Endothelial cell (in vitro differentiated cells): ENCODE data around the gene MAML2. TPM values are rescaled to one million over a fixed set of nuclear protein-coding genes. Genes with fewer than 3 reads are reported as not detected.

Experiments used
- DNase-seq: peaks from one replicate; pipeline ENCODE4 v3.0.0; 2021; ENCODE audit warnings: low spot score
- H3K27ac Mint-ChIP-seq: one replicate; pipeline ENCODE4 v1.8.0; 2021; ENCODE audit warnings: mixed read lengths, inconsistent platforms; ENCODE audit not compliant: unreplicated experiment
- H3K27me3 Mint-ChIP-seq: one replicate; pipeline ENCODE4 v1.8.0; 2021; ENCODE audit warnings: mild to moderate bottlenecking, moderate library complexity, mixed read lengths, inconsistent platforms; ENCODE audit not compliant: unreplicated experiment
- H3K36me3 Mint-ChIP-seq: one replicate; pipeline ENCODE4 v1.8.0; 2021; ENCODE audit warnings: mild to moderate bottlenecking, low read depth, mixed read lengths, inconsistent platforms; ENCODE audit not compliant: unreplicated experiment
- H3K4me1 Mint-ChIP-seq: one replicate; pipeline ENCODE4 v1.8.0; 2021; ENCODE audit warnings: mild to moderate bottlenecking, mixed read lengths, inconsistent platforms; ENCODE audit not compliant: unreplicated experiment
- H3K4me3 Mint-ChIP-seq: one replicate; pipeline ENCODE4 v1.8.0; 2021; ENCODE audit warnings: mild to moderate bottlenecking, mixed read lengths, inconsistent platforms; ENCODE audit not compliant: unreplicated experiment
- H3K9me3 Mint-ChIP-seq: one replicate; pipeline ENCODE4 v1.8.0; 2021; ENCODE audit warnings: mixed read lengths, inconsistent platforms; ENCODE audit not compliant: unreplicated experiment
- total RNA-seq: library from RNA; stranded (reverse); fragmentation: NEBNext Ultra II Directional; extraction: Animal tissue kit (Norgen Biotek cat#: 25700); gene quantifications from one replicate; pipeline ENCODE4 v1.2.1, GENCODE V29; 2021; ENCODE audit not compliant: unreplicated experiment
- TF ChIP-seq, protein P1 (sequence below): fragments of 200-600 bp; sonication (generic); IDR thresholded peaks from one replicate; pipeline ENCODE4 v1.5.0; 2021; ENCODE audit warnings: antibody characterized with exemption; ENCODE audit not compliant: unreplicated experiment

MAML2 gene
- total RNA-seq, 1 donor from 2014 or later: 6.2 TPM

DNA sequence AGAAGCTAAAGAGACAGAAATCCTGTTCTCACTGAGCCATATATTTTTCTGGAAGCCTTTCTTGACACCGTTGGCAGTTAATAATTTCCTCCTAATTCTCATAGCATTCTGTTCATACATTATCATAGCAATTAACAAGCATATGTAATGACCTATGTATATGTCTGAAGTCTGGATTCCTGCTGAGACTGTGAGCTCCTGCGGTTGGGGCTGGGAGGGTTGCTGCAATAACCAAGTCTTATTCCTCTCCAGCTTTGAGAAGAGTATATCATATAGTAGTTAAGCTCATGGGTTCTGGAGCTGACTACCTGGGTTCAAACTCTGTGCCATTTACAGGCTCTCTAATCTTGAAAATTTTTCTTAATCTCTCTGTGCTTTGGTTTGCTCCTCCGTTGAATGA is 175.2 kb downstream of the MAML2 start:
- Mint-ChIP-seq H3K9me3 (no peaks in the 10 kb centered on the region), H3K4me1 (peaks cover 5% of the 10 kb centered on the region), H3K27me3 (peaks cover 4% of the 10 kb centered on the region), H3K36me3 (no peaks in the 10 kb centered on the region), H3K27ac (no peak overlapping the region), H3K4me3 (no peak overlapping the region)
- TF ChIP-seq, protein P1, sequence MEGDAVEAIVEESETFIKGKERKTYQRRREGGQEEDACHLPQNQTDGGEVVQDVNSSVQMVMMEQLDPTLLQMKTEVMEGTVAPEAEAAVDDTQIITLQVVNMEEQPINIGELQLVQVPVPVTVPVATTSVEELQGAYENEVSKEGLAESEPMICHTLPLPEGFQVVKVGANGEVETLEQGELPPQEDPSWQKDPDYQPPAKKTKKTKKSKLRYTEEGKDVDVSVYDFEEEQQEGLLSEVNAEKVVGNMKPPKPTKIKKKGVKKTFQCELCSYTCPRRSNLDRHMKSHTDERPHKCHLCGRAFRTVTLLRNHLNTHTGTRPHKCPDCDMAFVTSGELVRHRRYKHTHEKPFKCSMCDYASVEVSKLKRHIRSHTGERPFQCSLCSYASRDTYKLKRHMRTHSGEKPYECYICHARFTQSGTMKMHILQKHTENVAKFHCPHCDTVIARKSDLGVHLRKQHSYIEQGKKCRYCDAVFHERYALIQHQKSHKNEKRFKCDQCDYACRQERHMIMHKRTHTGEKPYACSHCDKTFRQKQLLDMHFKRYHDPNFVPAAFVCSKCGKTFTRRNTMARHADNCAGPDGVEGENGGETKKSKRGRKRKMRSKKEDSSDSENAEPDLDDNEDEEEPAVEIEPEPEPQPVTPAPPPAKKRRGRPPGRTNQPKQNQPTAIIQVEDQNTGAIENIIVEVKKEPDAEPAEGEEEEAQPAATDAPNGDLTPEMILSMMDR: no peak
- DNase-seq: no peak

- no peak for DNase-seq
- H3K9me3 Mint-ChIP-seq: no peaks in the 10 kb centered on the region
- no peak overlapping the region for H3K4me3 Mint-ChIP-seq
- H3K36me3 Mint-ChIP-seq: no peaks in the 10 kb centered on the region
- TF ChIP-seq, protein P1: no peak
- no peak overlapping the region for H3K27ac Mint-ChIP-seq
- peaks cover 3% of the 10 kb centered on the region for H3K4me1 Mint-ChIP-seq
- peaks cover 2% of the 10 kb centered on the region for H3K27me3 Mint-ChIP-seq
These were observed 175.7 kb downstream of the MAML2 start for GRCh38 chr11:96167203-96167758.

DNA sequence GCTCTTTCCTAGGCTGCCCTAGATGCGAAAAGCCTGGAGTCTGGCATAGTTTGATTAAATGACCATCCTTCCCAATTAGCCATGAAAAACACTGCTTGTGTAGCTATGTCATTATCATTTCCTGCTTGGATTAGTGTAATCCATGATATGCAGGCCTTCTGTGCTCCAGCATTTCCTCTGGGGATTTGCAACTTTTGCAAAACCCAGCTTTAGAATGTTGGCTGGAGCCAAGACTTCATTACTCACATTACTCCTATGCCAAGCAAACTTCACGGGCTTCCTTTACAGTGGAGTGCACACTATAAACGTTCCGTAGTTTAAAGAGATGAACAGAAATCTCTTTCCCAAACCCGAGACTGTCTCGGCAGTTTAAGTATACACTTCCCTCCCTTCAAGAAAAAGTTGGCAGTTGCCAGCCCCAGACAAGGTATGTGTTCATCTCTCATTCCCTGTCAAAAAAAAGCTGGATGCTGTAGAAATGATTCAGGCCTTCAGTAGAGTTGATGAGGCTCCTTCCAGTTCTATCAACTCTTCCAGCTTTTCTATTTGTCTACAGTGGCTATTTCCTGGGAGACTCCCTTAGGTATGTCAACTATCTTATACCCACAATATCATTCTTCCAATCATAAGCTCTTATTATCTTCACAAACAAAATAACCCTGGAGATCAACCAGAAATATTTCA is 180.0 kb downstream of the MAML2 start:
- Mint-ChIP-seq H3K27me3 (peaks cover 2% of the 10 kb centered on the region), H3K27ac (no peak overlapping the region), H3K9me3 (no peaks in the 10 kb centered on the region), H3K4me1 (peaks cover 9% of the 10 kb centered on the region), H3K4me3 (no peak overlapping the region), H3K36me3 (no peaks in the 10 kb centered on the region)
- no peak for DNase-seq
- TF ChIP-seq, protein P1: no peak

DNA sequence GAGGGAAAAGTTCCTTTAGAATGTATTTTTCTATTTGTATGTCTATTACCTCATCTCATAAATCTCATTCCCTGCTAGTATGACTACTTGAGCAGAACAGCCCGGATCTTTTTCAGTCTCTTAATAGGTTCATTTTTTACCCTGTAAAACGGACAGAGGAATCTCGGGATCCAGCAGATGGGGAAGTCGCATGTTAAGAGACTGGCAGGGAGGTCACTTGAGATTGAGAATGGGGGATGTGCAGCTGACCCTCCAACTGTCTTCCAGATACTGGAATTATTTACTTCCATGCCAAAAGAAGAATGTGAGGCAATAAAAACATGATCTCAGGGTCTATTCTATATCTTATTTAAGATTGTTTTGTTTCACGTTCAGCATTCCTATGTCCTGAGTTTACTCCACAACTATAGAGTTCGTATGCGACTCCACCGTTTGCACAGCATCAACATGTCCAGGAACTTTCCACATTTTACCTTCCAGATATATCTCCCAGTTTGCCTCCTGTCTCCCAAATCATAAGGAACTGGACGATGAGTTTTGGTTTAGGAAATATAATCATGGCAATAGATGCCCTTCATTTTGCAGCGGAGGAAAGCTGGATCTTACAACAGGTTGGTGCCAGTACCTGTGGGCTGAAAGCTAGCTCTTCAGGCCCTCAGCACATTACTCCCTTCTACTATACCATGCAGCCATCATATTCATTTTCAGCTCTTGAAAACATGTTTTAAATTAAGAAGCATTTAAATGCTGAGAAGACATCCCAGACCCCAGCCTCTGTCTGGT is 181.5 kb downstream of the MAML2 start:
- Mint-ChIP-seq H3K27me3 (no peaks in the 10 kb centered on the region), H3K36me3 (no peaks in the 10 kb centered on the region), H3K4me3 (no peak overlapping the region), H3K9me3 (no peaks in the 10 kb centered on the region), H3K4me1 (peaks cover 21% of the 10 kb centered on the region), H3K27ac (no peak overlapping the region)
- TF ChIP-seq, protein P1: no peak
- DNase-seq: no peak
